ENCODE results near the gene RSPO3.

DNA sequence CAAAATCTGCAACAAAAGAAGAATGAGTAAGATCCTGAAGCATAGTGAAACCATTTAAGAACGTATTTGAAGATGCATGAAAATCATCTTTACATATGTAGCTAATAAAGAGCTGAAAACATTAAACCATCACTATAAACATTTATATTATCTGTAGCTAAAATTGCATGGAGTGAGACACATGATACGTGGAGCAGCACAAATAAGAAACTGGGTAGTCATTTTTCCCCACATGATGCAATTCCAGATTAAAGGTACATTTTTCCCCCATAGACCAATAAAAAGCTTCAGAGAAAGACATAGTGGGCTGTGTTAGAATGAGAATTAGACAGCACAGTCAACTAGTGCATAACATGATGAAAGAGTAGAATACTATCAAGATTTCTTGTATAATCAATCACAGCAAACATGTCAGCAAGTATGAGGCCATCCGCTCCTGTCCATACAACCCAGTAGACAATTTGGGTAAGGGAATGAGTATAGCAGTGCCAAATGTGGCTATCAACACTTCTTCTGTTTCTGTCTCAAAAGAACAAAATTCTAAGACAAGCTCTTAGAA is 67.0 kb downstream of the RSPO3 start:
- TF ChIP-seq CTCF (IDR thresholded peaks at IDR 0.05) (no peak), EP300 (IDR thresholded peaks at IDR 0.05) (no peak), POLR2A (IDR thresholded peaks at IDR 0.05) (no peak)

Data from upper lobe of left lung (tissue), 4 donors.